ENCODE data around the gene BROX. TPM values are rescaled to one million over a fixed set of nuclear protein-coding genes. Genes with fewer than 3 reads are reported as not detected.

Gene BROX
- total RNA-seq, 6 experiments from 2014 or later, result 61.0 to 71.0 (median 67.6) TPM

- Mint-ChIP-seq H3K27ac (no peak overlapping the region), H3K4me3 (no peak overlapping the region), H3K9me3 (peaks cover 24% of the 10 kb centered on the region), H3K4me1 (ENCODE audit: low read depth) (peaks cover 8% of the 10 kb centered on the region), H3K36me3 (ENCODE audit: low read depth) (peaks cover 17% of the 10 kb centered on the region; the same call in 1 of the 2 replicates), H3K27me3 (ENCODE audit: insufficient read depth) (peaks cover 19% of the 10 kb centered on the region)
- no peak for TF ChIP-seq CTCF (IDR thresholded peaks at IDR 0.05)
- DNase-seq, result no peak
Observed at GRCh38 chr1:222769971-222770620, 57.7 kb downstream of the BROX start.

DNA sequence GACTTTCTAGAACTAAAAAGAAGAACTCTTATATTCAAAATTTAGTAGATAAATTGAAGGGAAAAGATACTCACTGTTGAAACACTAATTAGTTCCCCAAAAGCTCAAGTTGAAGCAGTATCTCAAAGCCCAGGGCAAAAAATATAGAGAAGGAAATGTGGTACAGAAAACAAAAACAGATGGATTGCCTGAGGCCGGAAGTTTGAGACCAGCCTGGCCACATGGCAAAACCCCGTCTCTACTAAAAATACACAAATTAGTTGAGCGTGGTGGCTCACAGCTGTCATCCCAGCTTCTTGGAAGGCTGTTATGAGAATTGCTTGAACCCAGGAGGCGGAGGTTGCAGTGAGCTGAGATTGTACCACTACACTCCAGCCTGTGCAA is 60.6 kb downstream of the BROX start:
- Mint-ChIP-seq H3K9me3 (peaks cover 23% of the 10 kb centered on the region), H3K27ac (no peak overlapping the region), H3K36me3 (ENCODE audit: low read depth) (peaks cover 17% of the 10 kb centered on the region; the same call in 1 of the 2 replicates), H3K4me1 (ENCODE audit: low read depth) (peaks cover 8% of the 10 kb centered on the region), H3K4me3 (no peak overlapping the region), H3K27me3 (ENCODE audit: insufficient read depth) (peaks cover 9% of the 10 kb centered on the region)
- TF ChIP-seq CTCF (IDR thresholded peaks at IDR 0.05), result no peak
- DNase-seq, result no peak

- Mint-ChIP-seq H3K4me1 (ENCODE audit: low read depth) (peaks cover 8% of the 10 kb centered on the region), H3K36me3 (ENCODE audit: low read depth) (no peaks in the 10 kb centered on the region), H3K27me3 (ENCODE audit: insufficient read depth) (peaks cover 7% of the 10 kb centered on the region), H3K4me3 (no peak overlapping the region), H3K27ac (no peak overlapping the region), H3K9me3 (no peaks in the 10 kb centered on the region)
- no peak for TF ChIP-seq CTCF (IDR thresholded peaks at IDR 0.05)
- peak; percentile 11 for DNase-seq
Observed at GRCh38 chr1:222777463-222777862, 65.1 kb downstream of the BROX start.

GRCh38 chr1:222777977-222778376 is 65.6 kb downstream of the BROX start:
- no peak overlapping the region for H3K27ac Mint-ChIP-seq
- H3K4me1 Mint-ChIP-seq (ENCODE audit: low read depth), result peaks cover 3% of the 10 kb centered on the region
- no peak overlapping the region for H3K4me3 Mint-ChIP-seq

DNA sequence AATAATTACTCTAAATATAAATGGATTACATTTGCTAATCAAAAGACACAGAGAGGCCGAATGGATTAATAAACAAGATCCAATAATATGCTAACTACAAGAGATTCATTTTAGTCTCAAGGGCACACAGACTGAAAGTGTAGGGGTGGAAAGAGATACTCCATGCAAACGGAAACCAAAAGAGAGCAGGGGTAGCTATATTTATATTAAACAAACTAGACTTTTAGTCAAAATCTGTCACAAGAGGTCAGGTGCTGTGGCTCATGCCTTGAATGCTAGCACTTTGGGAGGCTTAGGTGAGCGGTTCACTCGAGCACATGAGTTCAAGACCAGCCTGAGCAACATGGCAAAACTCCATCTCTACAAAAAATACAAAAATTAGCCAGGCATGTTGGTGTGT is 68.9 kb downstream of the BROX start:
- Mint-ChIP-seq H3K27ac (no peak overlapping the region), H3K27me3 (ENCODE audit: insufficient read depth) (peaks cover 20% of the 10 kb centered on the region), H3K9me3 (no peaks in the 10 kb centered on the region), H3K4me3 (no peak overlapping the region), H3K4me1 (ENCODE audit: low read depth) (peaks cover 8% of the 10 kb centered on the region; the same call in 1 of the 2 replicates), H3K36me3 (ENCODE audit: low read depth) (no peaks in the 10 kb centered on the region)
- TF ChIP-seq CTCF (IDR thresholded peaks at IDR 0.05), result no peak
- no peak for DNase-seq

More at GRCh38 chr1:222777977-222778376, 65.6 kb downstream of the BROX start:
- DNase-seq, result no peak
- no peaks in the 10 kb centered on the region for H3K9me3 Mint-ChIP-seq
- H3K27me3 Mint-ChIP-seq (ENCODE audit: insufficient read depth), result peaks cover 12% of the 10 kb centered on the region
- H3K36me3 Mint-ChIP-seq (ENCODE audit: low read depth), result no peaks in the 10 kb centered on the region
- TF ChIP-seq CTCF (IDR thresholded peaks at IDR 0.05), result no peak
